Ascending aorta (tissue), 2 donors: ENCODE measurements around the gene FAM241B. TPM values are rescaled to one million over a fixed set of nuclear protein-coding genes. Genes with fewer than 3 reads are reported as not detected.

ENCODE experiments used
- DNase-seq, 2 donors: peaks; one replicate each; pipeline ENCODE4 v3.0.0-alpha.2; 2019; ENCODE audit warnings: low spot score in 2 of 2
- H3K27ac ChIP-seq, 2 donors: fragments of 200-600 bp; sonication (generic); one replicate each; pipeline ENCODE4 v1.5.1; 2016 to 2017; ENCODE audit warnings: mild to moderate bottlenecking in 1 of 2
- H3K27me3 ChIP-seq: fragments of 200-600 bp; sonication (generic); one replicate; pipeline ENCODE4 v1.5.1; 2017
- H3K36me3 ChIP-seq, 2 donors: fragments of 200-600 bp; sonication (generic); one replicate each; pipeline ENCODE4 v1.5.1; 2016
- H3K4me1 ChIP-seq, 2 donors: fragments of 200-600 bp; sonication (generic); one replicate each; pipeline ENCODE4 v1.5.1; 2016 to 2017; ENCODE audit warnings: mild to moderate bottlenecking in 1 of 2
- H3K4me3 ChIP-seq, 2 donors: fragments of 200-600 bp; sonication (generic); one replicate each; pipeline ENCODE4 v1.5.1; 2016 to 2017; ENCODE audit warnings: mild to moderate bottlenecking in 1 of 2
- H3K9me3 ChIP-seq, 2 donors: fragments of 200-600 bp; sonication (generic); one replicate each; pipeline ENCODE4 v1.5.1; 2016
- intact Hi-C: fragments of 100-400 bp; cut with DNase I; formaldehyde crosslinking; loops from one replicate; pipeline ENCODE4 v1.15.1; 2023
- total RNA-seq: library from RNA; depleted of rRNA; stranded (reverse); fragments of >200 nt; gene quantifications from one replicate; pipeline ENCODE4 v1.1.0, GENCODE V29; 2016
- TF ChIP-seq, protein P1 (sequence below), 3 experiments: fragments of 200-600 bp in 2 of 3; fragments of 450-650 bp in 1 of 3; sonication (generic) in 2 of 3; IDR thresholded peaks; one replicate each; pipeline ENCODE4 v1.5.1; 2016 to 2019; ENCODE audit warnings: antibody characterized with exemption in 3 of 3, mild to moderate bottlenecking in 1 of 3, moderate library complexity in 1 of 3

Gene FAM241B
- total RNA-seq, 1 donor from 2014 or later = not detected

DNA sequence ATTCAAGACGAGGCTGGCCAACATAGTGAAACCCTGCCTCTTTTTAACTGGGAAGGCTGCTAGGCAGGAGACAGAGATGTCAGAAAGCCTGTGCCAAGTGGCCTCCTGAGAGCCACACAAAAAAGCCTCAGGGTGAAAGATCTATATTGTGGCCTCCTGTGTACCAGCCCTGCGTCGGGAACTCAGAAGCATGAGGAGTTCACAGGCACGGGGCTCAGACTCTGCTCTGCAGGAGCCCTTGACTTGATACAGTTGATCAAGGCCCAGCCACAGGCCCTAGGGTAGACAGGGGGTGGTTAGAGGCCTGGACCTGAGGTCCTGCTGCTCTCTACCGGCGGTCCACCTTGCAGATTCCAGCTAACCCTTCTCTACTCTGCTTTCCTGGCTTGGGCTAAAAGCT is 30.2 kb downstream of the FAM241B start:
- H3K4me1 ChIP-seq = no peaks in the 10 kb centered on the region
- TF ChIP-seq, protein P1, sequence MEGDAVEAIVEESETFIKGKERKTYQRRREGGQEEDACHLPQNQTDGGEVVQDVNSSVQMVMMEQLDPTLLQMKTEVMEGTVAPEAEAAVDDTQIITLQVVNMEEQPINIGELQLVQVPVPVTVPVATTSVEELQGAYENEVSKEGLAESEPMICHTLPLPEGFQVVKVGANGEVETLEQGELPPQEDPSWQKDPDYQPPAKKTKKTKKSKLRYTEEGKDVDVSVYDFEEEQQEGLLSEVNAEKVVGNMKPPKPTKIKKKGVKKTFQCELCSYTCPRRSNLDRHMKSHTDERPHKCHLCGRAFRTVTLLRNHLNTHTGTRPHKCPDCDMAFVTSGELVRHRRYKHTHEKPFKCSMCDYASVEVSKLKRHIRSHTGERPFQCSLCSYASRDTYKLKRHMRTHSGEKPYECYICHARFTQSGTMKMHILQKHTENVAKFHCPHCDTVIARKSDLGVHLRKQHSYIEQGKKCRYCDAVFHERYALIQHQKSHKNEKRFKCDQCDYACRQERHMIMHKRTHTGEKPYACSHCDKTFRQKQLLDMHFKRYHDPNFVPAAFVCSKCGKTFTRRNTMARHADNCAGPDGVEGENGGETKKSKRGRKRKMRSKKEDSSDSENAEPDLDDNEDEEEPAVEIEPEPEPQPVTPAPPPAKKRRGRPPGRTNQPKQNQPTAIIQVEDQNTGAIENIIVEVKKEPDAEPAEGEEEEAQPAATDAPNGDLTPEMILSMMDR (IDR thresholded peaks at IDR 0.05) = no peak
- intact Hi-C loops = no loop called here
- no peak for DNase-seq
- no peaks in the 10 kb centered on the region for H3K27me3 ChIP-seq
- no peak overlapping the region for H3K4me3 ChIP-seq
- no peaks in the 10 kb centered on the region for H3K36me3 ChIP-seq
- H3K27ac ChIP-seq = no peak overlapping the region
- no peaks in the 10 kb centered on the region for H3K9me3 ChIP-seq

DNA sequence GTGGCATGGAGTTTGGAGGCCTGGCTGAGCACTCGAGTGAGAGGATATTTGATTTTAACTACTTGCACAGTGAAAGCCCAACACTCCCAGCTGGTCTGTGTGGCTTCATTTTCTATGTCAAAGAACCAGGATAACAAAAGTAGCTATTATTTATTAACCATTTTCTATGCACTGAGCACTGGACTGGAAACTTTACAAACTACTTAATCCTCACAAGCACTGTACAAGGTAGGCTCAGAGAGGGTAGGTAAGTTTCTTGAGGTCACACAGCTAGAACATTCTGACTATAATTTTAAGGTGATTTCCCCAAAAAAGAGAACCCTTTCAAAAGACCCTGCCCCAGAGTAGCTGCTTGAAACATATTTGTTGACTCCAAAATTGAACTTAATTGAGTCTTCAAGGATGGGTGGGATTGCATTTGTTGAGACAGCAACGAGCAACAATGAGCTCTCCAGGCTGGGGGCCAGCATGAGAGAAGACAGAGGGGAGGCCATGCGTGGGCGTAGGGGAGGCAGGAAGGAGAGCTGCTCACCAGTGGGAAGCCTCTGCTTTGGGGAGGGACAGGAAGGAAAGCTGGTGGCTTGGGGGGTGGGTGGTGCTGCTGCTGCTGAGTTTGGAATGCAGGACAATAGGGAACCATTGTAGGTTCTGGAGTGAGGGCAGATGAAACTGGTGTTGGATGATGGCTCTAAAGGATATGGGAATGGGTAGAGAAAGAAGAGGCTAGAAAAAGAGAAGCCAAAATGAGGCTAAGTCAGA is 31.5 kb downstream of the FAM241B start:
- Histone ChIP-seq H3K4me3 (no peak overlapping the region), H3K36me3 (no peaks in the 10 kb centered on the region), H3K4me1 (no peaks in the 10 kb centered on the region), H3K27me3 (no peaks in the 10 kb centered on the region), H3K27ac (no peak overlapping the region), H3K9me3 (no peaks in the 10 kb centered on the region)
- intact Hi-C loops = no loop called here
- TF ChIP-seq, protein P1 (IDR thresholded peaks at IDR 0.05) = no peak
- no peak for DNase-seq

DNA sequence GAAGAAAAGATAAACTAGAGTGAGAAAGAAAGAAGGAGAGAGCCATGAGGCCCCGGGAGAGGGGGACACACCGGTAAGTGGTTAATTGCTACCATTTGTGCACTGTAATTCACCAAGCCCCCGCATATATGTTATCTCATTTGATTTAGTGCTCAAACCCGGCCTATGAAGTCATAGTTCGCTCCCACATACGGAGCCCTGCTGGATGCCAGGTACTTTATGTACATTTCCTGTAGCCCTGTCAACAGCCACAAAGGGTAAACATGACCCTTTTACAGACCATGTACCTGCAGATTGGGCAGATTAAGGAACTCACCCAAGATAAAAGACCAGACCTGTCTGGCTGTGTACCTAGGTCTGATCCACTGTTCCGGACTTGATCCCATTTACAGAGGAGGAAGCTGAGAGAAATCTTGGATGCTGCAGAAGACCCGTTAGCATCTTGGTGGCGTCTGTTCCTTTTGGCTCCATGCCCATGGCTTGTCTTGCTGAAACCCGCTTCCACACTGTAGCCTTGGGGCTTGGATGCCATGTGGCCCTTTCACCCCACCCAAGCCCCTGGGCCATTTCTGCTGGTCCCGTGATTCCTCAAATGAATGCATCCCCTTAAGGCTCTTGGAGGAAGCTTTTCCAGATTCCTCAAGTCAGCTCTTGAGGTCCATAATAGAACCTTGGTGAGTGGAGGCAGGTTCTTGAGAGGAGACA is 32.3 kb downstream of the FAM241B start:
- H3K36me3 ChIP-seq = no peaks in the 10 kb centered on the region
- no peaks in the 10 kb centered on the region for H3K27me3 ChIP-seq
- TF ChIP-seq, protein P1 (IDR thresholded peaks at IDR 0.05) = no peak
- intact Hi-C loops = no loop called here
- no peak overlapping the region for H3K27ac ChIP-seq
- no peak for DNase-seq
- no peaks in the 10 kb centered on the region for H3K9me3 ChIP-seq
- no peak overlapping the region for H3K4me3 ChIP-seq
- no peaks in the 10 kb centered on the region for H3K4me1 ChIP-seq

DNA sequence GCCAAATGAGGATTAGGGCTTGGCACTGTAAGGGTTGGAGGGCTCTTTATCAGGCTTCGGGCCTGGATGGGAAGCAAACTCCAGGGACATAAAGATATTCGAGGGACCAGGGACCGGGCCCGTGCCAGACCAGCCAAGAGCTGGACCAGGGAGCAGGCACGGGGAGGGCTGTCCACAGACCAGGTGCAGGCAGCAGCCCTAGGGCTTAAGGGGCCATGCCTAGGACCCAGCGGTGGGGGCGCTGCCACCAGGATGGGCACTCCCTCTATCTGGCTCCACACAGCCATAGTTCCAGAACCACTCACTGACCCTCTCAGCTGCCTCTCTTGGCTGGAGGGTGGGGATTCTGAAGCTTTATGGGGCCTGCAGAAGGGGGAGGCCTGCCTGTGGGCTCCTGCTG is 32.9 kb downstream of the FAM241B start:
- no peaks in the 10 kb centered on the region for H3K27me3 ChIP-seq
- H3K4me1 ChIP-seq = no peaks in the 10 kb centered on the region
- H3K36me3 ChIP-seq = no peaks in the 10 kb centered on the region
- no peak overlapping the region for H3K4me3 ChIP-seq
- no peaks in the 10 kb centered on the region for H3K9me3 ChIP-seq
- DNase-seq = no peak
- TF ChIP-seq, protein P1 (IDR thresholded peaks at IDR 0.05) = no peak
- H3K27ac ChIP-seq = no peak overlapping the region
- intact Hi-C loops = no loop called here

DNA sequence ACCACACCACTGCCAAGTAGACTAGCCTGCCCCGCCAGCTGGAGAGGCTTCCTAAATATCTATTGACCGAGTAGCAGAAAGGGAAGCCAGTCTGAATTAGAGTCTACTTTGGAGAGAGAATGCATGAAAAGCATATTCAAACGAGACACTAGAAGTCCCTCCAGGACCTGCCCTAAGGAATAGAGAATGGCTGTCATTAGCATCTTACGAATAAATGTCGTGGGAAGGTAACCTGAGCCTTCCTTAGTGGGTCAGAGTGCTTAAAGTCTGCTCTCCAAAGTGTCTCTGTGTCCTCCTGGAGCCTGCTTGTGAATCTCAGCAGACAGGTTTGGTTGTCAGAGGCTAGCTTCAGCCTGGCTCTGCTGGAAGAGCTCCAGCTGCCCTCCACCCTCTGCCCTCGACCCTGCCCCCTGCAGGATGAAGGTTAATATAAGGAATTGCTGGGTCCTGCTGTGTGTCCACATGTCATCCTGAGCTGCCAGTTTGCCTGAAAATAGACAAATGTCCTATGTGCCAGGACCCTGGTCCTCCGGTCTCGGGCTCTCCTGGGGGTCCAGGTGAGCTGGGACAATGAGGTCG is 33.4 kb downstream of the FAM241B start:
- Histone ChIP-seq H3K27me3 (no peaks in the 10 kb centered on the region), H3K36me3 (no peaks in the 10 kb centered on the region), H3K9me3 (no peaks in the 10 kb centered on the region), H3K27ac (no peak overlapping the region), H3K4me1 (no peaks in the 10 kb centered on the region), H3K4me3 (no peak overlapping the region)
- TF ChIP-seq, protein P1 (IDR thresholded peaks at IDR 0.05) = no peak
- no peak for DNase-seq
- intact Hi-C loops = no loop called here
